Measurements from ENCODE around the gene TBL2. TPM values are rescaled to one million over a fixed set of nuclear protein-coding genes. Genes with fewer than 3 reads are reported as not detected.
A peak's percentile ranks its signal among the peaks of the same experiment; 100 is the strongest.
"Not testable (repeated sequence)": the region's sequence is repeated elsewhere in the genome, so short reads cannot be mapped to it uniquely, and the experiment has no call there.

Gene TBL2
- total and polyA plus RNA-seq, 10 donors = 8.1 to 31.2 (median 24.9) TPM

DNA sequence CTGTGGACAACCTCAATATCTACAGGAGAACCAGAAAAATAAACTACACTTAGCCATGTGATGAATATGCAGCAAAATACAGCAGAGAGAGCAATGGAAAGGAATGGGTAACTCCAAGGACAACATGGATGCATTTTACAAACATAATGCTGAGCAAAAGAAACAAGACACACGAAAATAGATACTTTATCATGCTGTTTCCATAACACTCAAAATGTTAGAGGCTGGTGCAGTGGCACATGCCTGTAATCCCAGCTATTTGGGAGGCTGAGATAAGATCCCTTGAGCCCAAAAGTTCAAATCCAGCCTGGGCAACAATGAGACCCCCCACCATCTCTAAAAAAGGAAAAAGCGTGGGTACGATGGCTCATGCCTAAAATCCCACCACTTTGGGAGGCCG lies 29.2 kb downstream of the TBL2 start:
- peaks cover 0 to 100% (median 63%) of the 10 kb centered on the region in 6 donors for H3K36me3 ChIP-seq
- TF ChIP-seq POLR2A (IDR thresholded peaks at IDR 0.05) = no peak
- no peak for TF ChIP-seq POLR2AphosphoS5 (IDR thresholded peaks at IDR 0.05)
- TF ChIP-seq, protein P1, sequence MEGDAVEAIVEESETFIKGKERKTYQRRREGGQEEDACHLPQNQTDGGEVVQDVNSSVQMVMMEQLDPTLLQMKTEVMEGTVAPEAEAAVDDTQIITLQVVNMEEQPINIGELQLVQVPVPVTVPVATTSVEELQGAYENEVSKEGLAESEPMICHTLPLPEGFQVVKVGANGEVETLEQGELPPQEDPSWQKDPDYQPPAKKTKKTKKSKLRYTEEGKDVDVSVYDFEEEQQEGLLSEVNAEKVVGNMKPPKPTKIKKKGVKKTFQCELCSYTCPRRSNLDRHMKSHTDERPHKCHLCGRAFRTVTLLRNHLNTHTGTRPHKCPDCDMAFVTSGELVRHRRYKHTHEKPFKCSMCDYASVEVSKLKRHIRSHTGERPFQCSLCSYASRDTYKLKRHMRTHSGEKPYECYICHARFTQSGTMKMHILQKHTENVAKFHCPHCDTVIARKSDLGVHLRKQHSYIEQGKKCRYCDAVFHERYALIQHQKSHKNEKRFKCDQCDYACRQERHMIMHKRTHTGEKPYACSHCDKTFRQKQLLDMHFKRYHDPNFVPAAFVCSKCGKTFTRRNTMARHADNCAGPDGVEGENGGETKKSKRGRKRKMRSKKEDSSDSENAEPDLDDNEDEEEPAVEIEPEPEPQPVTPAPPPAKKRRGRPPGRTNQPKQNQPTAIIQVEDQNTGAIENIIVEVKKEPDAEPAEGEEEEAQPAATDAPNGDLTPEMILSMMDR (IDR thresholded peaks at IDR 0.05 in 8 of 11, conservative IDR thresholded peaks at IDR 0.05 in 3 of 11) = no peak
- no peak for DNase-seq
- no peaks in the 10 kb centered on the region for H3K9me3 ChIP-seq
- H3K27ac ChIP-seq = no peak overlapping the region
- H3K4me3 ChIP-seq = no peak overlapping the region
- 89 to 95% (median 92%) methylated on average over 4 of the region's 4 CpGs for WGBS, 5 donors
- no peaks in the 10 kb centered on the region for H3K27me3 ChIP-seq (replicated peaks in 1 of 7)
- intact Hi-C loops (cut with DNase I; ENCODE audit: low total_unique reads) = no loop called here
- peaks cover under 1 to 84% (median 16%) of the 10 kb centered on the region in 6 donors for H3K4me1 ChIP-seq

DNA sequence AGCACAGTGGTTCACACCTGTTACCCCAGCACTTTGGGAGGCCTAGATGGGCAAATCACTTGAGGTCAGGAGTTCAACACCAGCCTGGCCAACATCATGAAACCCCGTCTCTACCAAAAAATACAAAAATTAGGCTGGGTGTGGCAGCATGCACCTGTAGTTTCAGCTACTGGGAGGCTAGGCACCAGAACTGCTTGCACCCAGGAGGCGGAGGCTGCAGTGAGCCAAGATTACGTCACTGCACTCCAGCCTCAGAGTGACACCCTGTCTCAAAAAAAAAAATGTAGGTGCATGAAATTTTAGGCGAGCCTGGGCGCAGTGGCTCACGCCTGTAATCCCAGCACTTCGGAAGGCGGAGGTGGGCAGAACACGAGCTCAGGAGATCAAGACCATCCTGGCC lies 30.5 kb downstream of the TBL2 start:
- peaks cover 0 to 71% (median 12%) of the 10 kb centered on the region in 6 donors for H3K4me1 ChIP-seq
- TF ChIP-seq POLR2AphosphoS5 (IDR thresholded peaks at IDR 0.05) = no peak
- no peak for TF ChIP-seq POLR2A (IDR thresholded peaks at IDR 0.05)
- TF ChIP-seq, protein P1 (IDR thresholded peaks at IDR 0.05 in 8 of 11, conservative IDR thresholded peaks at IDR 0.05 in 3 of 11) = no peak
- WGBS, 5 donors = 84 to 91% (median 88%) methylated on average over 9 of the region's 9 CpGs
- intact Hi-C loops (cut with DNase I; ENCODE audit: low total_unique reads) = no loop called here
- H3K9me3 ChIP-seq = no peaks in the 10 kb centered on the region
- peak overlapping the region in 1 of 8 donors; percentile 7 for H3K27ac ChIP-seq
- H3K36me3 ChIP-seq = peaks cover 0 to 100% (median 64%) of the 10 kb centered on the region in 6 donors
- H3K27me3 ChIP-seq (replicated peaks in 1 of 7) = no peaks in the 10 kb centered on the region
- DNase-seq = no peak
- H3K4me3 ChIP-seq = no peak overlapping the region

DNA sequence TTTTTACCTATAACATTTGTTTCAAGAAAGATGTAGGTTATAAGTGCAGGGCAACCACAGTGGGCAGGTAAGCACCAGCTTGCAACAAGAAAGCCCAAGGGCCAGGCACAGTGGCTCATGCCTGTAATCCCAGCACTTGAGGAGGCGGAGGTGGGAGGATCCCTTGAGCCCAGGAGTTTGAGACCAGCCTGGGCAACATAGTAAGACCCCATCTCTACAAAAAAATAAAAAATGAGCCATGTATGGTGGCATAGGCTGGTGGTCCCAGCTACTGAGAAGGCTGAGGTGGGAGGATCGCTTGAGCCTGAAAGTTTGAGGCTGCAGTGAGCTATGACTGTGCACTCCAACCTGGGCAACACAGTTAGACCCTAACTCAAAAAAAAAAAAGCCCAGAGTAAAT lies 33.7 kb downstream of the TBL2 start:
- no peak for TF ChIP-seq POLR2AphosphoS5 (IDR thresholded peaks at IDR 0.05)
- Histone ChIP-seq H3K9me3 (no peaks in the 10 kb centered on the region), H3K4me1 (peaks cover 0 to 46% (median 6%) of the 10 kb centered on the region in 6 donors), H3K27me3 (replicated peaks in 1 of 7) (no peaks in the 10 kb centered on the region), H3K27ac (no peak overlapping the region), H3K36me3 (peaks cover 0 to 100% (median 76%) of the 10 kb centered on the region in 6 donors), H3K4me3 (no peak overlapping the region)
- 89 to 99% (median 95%) methylated on average over 2 of the region's 2 CpGs for WGBS, 5 donors
- intact Hi-C loops (cut with DNase I; ENCODE audit: low total_unique reads) = no loop called here
- no peak for DNase-seq

DNA sequence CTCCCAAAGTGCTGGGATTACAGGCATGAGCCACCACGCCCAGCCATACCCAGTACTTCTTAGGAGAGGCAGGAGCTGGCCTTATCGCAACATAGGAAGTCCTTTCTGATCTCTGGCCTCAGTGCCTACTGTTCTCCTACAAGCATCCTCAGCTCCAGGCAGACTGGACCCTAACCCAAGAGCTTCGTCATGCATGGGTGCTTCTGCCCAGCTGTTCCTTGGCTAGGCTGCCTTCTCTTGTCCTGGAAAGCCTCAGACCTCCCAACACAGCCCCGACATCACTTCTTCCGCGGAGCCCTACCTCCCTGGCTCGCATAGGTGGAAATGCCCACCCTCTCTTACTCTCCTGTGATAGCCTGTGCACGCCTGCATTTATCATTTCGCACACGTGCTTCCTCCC lies 36.7 kb downstream of the TBL2 start:
- Histone ChIP-seq H3K27ac (no peak overlapping the region), H3K4me1 (peaks cover 0 to 16% (median 0%) of the 10 kb centered on the region in 6 donors), H3K4me3 (no peak overlapping the region), H3K36me3 (peaks cover 12 to 100% (median 83%) of the 10 kb centered on the region in 6 donors), H3K9me3 (no peaks in the 10 kb centered on the region), H3K27me3 (replicated peaks in 1 of 7) (no peaks in the 10 kb centered on the region)
- no peak for DNase-seq
- intact Hi-C loops (cut with DNase I; ENCODE audit: low total_unique reads) = no loop called here
- WGBS, 5 donors = 90 to 95% (median 94%) methylated on average over 10 of the region's 10 CpGs
- TF ChIP-seq POLR2AphosphoS5 (IDR thresholded peaks at IDR 0.05) (peak in 1 of 3 donors; percentile 18), POLR2A (IDR thresholded peaks at IDR 0.05) (no peak)

DNA sequence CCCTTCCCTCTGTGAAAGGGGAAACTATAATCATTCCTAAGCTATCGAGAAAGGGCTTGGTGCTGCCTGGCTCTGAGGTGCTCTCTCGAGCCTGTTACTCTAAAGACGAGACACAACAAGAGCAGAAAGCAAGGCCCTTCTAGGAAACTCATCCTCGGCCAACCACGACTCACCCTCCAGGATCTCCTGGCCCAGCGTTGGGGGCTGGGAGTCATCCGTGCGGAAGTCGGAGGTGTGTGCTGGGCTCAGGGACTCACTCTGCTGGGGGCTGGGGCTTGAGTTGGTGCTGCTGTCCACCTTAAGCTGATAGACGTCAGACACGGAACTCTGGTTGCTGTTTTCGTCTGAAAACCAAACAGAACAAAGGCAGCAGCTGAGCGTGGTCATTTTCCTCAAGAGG lies 38.7 kb downstream of the TBL2 start:
- WGBS, 5 donors = 92 to 97% (median 94%) methylated on average over 13 of the region's 13 CpGs
- no peaks in the 10 kb centered on the region for H3K27me3 ChIP-seq (replicated peaks in 1 of 7)
- intact Hi-C loops (cut with DNase I; ENCODE audit: low total_unique reads) = no loop called here
- peaks cover 0 to 3% (median 0%) of the 10 kb centered on the region in 6 donors for H3K4me1 ChIP-seq
- H3K27ac ChIP-seq = no peak overlapping the region
- H3K36me3 ChIP-seq = peaks cover 15 to 100% (median 89%) of the 10 kb centered on the region in 6 donors
- TF ChIP-seq POLR2AphosphoS5 (IDR thresholded peaks at IDR 0.05) = peak in 2 of 3 donors; percentile 16 to 53
- TF ChIP-seq, protein P1 (IDR thresholded peaks at IDR 0.05 in 8 of 11, conservative IDR thresholded peaks at IDR 0.05 in 3 of 11) = no peak
- no peaks in the 10 kb centered on the region for H3K9me3 ChIP-seq
- no peak for DNase-seq
- H3K4me3 ChIP-seq = no peak overlapping the region

DNA sequence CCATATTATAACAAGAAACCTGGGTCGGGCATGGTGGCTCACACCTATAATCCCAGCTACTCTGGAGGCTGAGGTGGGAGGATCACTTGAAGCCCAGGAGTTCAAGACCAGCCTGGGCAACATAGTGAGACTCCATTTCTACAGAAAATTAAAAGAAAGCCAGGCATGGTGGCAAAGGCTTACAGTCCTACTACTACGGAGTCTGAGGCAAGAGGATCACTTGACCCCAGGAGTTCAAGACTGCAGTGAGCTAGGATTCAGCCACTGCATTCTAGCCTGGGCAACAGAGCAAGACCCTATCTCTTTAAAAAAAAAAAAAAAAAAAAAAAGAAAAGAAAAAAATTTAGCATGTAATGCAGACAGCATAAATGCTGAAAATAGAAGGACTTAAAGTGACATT lies 39.9 kb downstream of the TBL2 start:
- H3K9me3 ChIP-seq; H3K27me3 ChIP-seq (replicated peaks in 1 of 7); H3K4me1 ChIP-seq; H3K4me3 ChIP-seq; DNase-seq; intact Hi-C loops (cut with DNase I; ENCODE audit: low total_unique reads); H3K27ac ChIP-seq: not testable (repeated sequence)
- peaks cover 15 to 100% (median 83%) of the 10 kb centered on the region in 6 donors for H3K36me3 ChIP-seq
- WGBS, 5 donors = 96 to 98% (median 97%) methylated on average over 2 of the region's 2 CpGs

Measured in spleen (tissue), 11 donors.